Measurements from ENCODE around the gene DPYSL4. TPM values are rescaled to one million over a fixed set of nuclear protein-coding genes. Genes with fewer than 3 reads are reported as not detected.

Gene DPYSL4
- total and polyA plus RNA-seq, 7 donors: 0.30 to 1.4 (median 0.82) TPM

- Histone ChIP-seq H3K4me1 (no peaks in the 10 kb centered on the region), H3K9me3 (no peaks in the 10 kb centered on the region), H3K4me3 (peak overlapping the region; percentile 40), H3K36me3 (ENCODE audit: insufficient read depth in 1 of 2, low read depth in 1 of 2) (no peaks in the 10 kb centered on the region), H3K27ac (no peak overlapping the region), H3K27me3 (ENCODE audit: insufficient read depth in 3 of 3, low read length in 2 of 3) (peaks cover 0 to 11% (median 4%) of the 10 kb centered on the region in 3 donors)
- ATAC-seq (peak; percentile 61 to 95 (median 78)), DNase-seq (peak; percentile 40 to 85)
- TF ChIP-seq, protein P1, sequence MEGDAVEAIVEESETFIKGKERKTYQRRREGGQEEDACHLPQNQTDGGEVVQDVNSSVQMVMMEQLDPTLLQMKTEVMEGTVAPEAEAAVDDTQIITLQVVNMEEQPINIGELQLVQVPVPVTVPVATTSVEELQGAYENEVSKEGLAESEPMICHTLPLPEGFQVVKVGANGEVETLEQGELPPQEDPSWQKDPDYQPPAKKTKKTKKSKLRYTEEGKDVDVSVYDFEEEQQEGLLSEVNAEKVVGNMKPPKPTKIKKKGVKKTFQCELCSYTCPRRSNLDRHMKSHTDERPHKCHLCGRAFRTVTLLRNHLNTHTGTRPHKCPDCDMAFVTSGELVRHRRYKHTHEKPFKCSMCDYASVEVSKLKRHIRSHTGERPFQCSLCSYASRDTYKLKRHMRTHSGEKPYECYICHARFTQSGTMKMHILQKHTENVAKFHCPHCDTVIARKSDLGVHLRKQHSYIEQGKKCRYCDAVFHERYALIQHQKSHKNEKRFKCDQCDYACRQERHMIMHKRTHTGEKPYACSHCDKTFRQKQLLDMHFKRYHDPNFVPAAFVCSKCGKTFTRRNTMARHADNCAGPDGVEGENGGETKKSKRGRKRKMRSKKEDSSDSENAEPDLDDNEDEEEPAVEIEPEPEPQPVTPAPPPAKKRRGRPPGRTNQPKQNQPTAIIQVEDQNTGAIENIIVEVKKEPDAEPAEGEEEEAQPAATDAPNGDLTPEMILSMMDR (IDR thresholded peaks at IDR 0.05): no peak
- 43 to 61% (median 59%) methylated on average over 28 to 38 of the region's 38 CpGs for whole genome bisulfite sequencing, 3 donors
- intact Hi-C loops (cut with DNase I): no loop called here
These were observed 61.9 kb downstream of the DPYSL4 start for GRCh38 chr10:132248455-132249225.

- H3K27me3 ChIP-seq (ENCODE audit: insufficient read depth in 3 of 3, low read length in 2 of 3): peaks cover 0 to 11% (median 4%) of the 10 kb centered on the region in 3 donors
- peak in 2 of 4 donors; percentile 9 to 10 for ATAC-seq
- H3K4me3 ChIP-seq: no peak overlapping the region
- no peaks in the 10 kb centered on the region for H3K4me1 ChIP-seq
- H3K27ac ChIP-seq: no peak overlapping the region
- no peaks in the 10 kb centered on the region for H3K9me3 ChIP-seq
- DNase-seq: no peak
- TF ChIP-seq, protein P1 (IDR thresholded peaks at IDR 0.05): no peak
- WGBS, 3 donors: 84 to 94% (median 86%) methylated on average over 10 to 11 of the region's 11 CpGs
- no peaks in the 10 kb centered on the region for H3K36me3 ChIP-seq (ENCODE audit: insufficient read depth in 1 of 2, low read depth in 1 of 2)
- intact Hi-C loops (cut with DNase I): no loop called here
These were observed 62.5 kb downstream of the DPYSL4 start for GRCh38 chr10:132249226-132249724.

GRCh38 chr10:132249824-132250375 lies 63.2 kb downstream of the DPYSL4 start:
- Histone ChIP-seq H3K4me3 (no peak overlapping the region), H3K27ac (no peak overlapping the region), H3K36me3 (ENCODE audit: insufficient read depth in 1 of 2, low read depth in 1 of 2) (no peaks in the 10 kb centered on the region), H3K9me3 (no peaks in the 10 kb centered on the region), H3K4me1 (no peaks in the 10 kb centered on the region), H3K27me3 (ENCODE audit: insufficient read depth in 3 of 3, low read length in 2 of 3) (peaks cover 0 to 11% (median 4%) of the 10 kb centered on the region in 3 donors)
- no peak for DNase-seq
- intact Hi-C loops (cut with DNase I): no loop called here
- WGBS, 3 donors: 81 to 84% (median 83%) methylated on average over 17 of the region's 17 CpGs
- no peak for ATAC-seq
- TF ChIP-seq, protein P1 (IDR thresholded peaks at IDR 0.05): no peak

DNA sequence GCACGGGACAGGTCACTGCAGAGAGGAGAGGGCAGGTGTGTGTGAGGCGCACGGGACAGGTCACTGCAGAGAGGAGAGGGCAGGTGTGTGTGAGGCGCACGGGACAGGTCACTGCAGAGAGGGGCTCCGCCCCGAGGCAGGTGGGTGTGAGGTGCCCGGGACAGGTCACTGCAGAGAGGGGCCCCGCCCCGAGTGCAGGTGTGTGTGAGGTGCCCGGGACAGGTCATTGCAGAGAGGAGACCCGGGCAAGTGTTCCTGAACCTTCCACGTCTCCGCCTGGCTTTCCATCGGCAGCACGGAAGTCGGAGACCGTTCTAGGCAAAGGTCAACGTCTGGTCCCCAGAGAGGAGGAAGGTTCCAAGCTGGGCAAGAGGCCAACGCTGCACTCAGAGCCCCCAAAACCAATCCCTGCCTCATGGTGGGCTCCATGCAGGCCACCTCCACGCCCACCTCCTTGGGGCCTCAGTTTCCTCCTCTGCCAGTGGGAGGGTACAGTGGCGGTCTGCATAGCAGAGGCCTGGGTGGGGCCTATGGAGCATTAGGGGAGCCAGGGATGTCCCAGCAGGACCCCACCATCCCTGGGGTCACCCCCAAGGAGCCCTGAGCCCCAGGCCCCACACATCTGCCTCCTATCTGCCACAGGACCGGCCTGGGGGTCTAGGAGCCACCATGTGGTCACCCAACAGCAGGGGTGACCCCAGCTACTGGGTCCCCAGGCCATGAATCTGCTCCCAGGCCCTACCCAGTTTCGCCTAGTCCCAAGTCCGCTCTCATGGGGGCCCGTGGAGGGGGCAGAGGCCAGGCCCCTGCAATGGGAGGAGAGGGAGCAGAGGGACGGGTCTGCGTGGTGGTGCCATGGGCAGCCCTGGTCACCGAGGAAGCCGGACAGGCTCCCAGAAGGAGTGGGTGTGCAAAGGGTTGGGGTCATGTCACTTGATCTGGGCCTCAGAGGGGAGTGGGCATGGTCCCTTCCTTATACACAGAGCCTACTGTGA lies 64.0 kb downstream of the DPYSL4 start:
- TF ChIP-seq, protein P1 (IDR thresholded peaks at IDR 0.05): no peak
- 84 to 87% (median 86%) methylated on average over 26 to 27 of the region's 30 CpGs for whole genome bisulfite sequencing, 3 donors
- intact Hi-C loops (cut with DNase I): no loop called here
- H3K27ac ChIP-seq: no peak overlapping the region
- no peaks in the 10 kb centered on the region for H3K36me3 ChIP-seq (ENCODE audit: insufficient read depth in 1 of 2, low read depth in 1 of 2)
- no peak overlapping the region for H3K4me3 ChIP-seq
- peaks cover 0 to 11% (median 4%) of the 10 kb centered on the region in 3 donors for H3K27me3 ChIP-seq (ENCODE audit: insufficient read depth in 3 of 3, low read length in 2 of 3)
- ATAC-seq (no peak), DNase-seq (no peak)
- H3K4me1 ChIP-seq: no peaks in the 10 kb centered on the region
- H3K9me3 ChIP-seq: no peaks in the 10 kb centered on the region
